ENCODE measurements around the gene COMMD8. TPM values are rescaled to one million over a fixed set of nuclear protein-coding genes. Genes with fewer than 3 reads are reported as not detected.

COMMD8 gene
- total and polyA plus RNA-seq, 12 donors: 9.2 to 22.2 (median 15.2) TPM

DNA sequence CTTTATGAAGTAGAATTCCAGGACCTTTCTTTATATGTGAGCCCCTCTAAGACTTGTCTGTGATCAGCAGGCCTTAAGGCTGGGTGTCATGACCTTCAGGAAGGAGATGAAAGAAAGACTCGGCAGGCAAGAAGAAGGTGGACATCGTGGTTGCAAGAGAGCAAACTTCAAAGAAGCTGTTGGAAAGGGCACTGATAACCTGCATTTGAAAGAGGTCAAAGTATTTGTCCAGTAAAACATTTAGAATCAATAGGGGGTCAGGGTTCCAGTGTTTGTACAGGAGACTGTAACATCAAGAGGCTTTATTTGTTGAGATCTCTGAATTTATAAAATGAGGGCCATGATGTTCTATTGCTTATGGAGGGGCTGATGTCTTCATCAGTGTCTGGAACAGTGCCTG is 44.2 kb downstream of the COMMD8 start:
- DNase-seq: no peak
- WGBS, 2 donors: 51 to 54% methylated on average over 2 of the region's 2 CpGs
- intact Hi-C loops (cut with DNase I): no loop called here
- no peaks in the 10 kb centered on the region for H3K27me3 ChIP-seq
- no peak overlapping the region for H3K27ac ChIP-seq
- no peaks in the 10 kb centered on the region for H3K4me1 ChIP-seq
- no peaks in the 10 kb centered on the region for H3K9me3 ChIP-seq
- TF ChIP-seq, protein P1, sequence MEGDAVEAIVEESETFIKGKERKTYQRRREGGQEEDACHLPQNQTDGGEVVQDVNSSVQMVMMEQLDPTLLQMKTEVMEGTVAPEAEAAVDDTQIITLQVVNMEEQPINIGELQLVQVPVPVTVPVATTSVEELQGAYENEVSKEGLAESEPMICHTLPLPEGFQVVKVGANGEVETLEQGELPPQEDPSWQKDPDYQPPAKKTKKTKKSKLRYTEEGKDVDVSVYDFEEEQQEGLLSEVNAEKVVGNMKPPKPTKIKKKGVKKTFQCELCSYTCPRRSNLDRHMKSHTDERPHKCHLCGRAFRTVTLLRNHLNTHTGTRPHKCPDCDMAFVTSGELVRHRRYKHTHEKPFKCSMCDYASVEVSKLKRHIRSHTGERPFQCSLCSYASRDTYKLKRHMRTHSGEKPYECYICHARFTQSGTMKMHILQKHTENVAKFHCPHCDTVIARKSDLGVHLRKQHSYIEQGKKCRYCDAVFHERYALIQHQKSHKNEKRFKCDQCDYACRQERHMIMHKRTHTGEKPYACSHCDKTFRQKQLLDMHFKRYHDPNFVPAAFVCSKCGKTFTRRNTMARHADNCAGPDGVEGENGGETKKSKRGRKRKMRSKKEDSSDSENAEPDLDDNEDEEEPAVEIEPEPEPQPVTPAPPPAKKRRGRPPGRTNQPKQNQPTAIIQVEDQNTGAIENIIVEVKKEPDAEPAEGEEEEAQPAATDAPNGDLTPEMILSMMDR (IDR thresholded peaks at IDR 0.05): no peak
- no peak overlapping the region for H3K4me3 ChIP-seq
- H3K36me3 ChIP-seq: no peaks in the 10 kb centered on the region
- ATAC-seq: no peak

DNA sequence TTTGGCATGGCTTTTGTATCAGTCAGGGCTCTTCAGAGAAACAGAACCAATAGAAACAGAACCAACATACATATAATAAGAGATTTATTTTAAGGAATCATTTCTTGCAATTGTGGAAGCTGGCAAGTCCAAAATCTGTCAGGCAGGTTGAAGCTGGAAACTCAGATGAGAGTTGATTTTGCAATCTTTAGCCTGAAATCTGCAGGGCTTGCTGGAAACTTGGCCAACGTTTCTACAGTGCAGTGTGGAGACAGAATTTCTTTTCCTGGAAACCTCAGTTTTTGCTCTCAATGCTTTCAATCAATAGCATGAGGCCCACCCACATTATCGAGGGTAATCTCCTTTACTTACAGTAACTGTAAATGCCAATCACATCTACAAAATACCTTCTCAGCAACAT is 45.4 kb downstream of the COMMD8 start:
- intact Hi-C loops (cut with DNase I): no loop called here
- TF ChIP-seq, protein P1 (IDR thresholded peaks at IDR 0.05): no peak

DNA sequence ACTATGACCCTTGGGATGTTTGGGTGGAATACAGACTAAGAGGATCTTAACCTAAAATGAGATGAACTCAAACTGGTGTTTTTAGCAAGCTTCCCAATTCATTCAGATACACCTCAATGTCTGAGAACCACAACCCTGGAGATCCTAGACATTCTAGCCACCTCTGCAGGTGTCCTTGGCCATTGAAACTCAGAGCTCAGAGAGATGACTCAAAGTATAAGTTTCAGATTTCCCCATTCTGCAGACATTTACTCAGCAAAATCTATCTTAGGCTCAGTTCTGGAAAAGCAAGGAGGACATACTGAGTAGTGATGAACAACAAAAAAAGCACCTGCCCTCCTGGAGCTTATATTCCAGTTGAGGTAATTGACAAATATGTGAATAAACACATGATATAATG is 47.8 kb downstream of the COMMD8 start:
- Histone ChIP-seq H3K36me3 (no peaks in the 10 kb centered on the region), H3K27ac (no peak overlapping the region), H3K4me3 (no peak overlapping the region), H3K4me1 (no peaks in the 10 kb centered on the region), H3K27me3 (no peaks in the 10 kb centered on the region), H3K9me3 (no peaks in the 10 kb centered on the region)
- TF ChIP-seq, protein P1 (IDR thresholded peaks at IDR 0.05): no peak
- intact Hi-C loops (cut with DNase I): no loop called here
- ATAC-seq (no peak), DNase-seq (no peak)

More for the DNA sequence above, 45.4 kb downstream of the COMMD8 start:
- no peaks in the 10 kb centered on the region for H3K9me3 ChIP-seq
- no peaks in the 10 kb centered on the region for H3K36me3 ChIP-seq
- H3K27me3 ChIP-seq: no peaks in the 10 kb centered on the region
- H3K4me3 ChIP-seq: no peak overlapping the region
- DNase-seq: no peak
- 51 to 62% methylated on average over 2 of the region's 2 CpGs for WGBS, 2 donors
- H3K27ac ChIP-seq: no peak overlapping the region
- no peaks in the 10 kb centered on the region for H3K4me1 ChIP-seq
- ATAC-seq: no peak

DNA sequence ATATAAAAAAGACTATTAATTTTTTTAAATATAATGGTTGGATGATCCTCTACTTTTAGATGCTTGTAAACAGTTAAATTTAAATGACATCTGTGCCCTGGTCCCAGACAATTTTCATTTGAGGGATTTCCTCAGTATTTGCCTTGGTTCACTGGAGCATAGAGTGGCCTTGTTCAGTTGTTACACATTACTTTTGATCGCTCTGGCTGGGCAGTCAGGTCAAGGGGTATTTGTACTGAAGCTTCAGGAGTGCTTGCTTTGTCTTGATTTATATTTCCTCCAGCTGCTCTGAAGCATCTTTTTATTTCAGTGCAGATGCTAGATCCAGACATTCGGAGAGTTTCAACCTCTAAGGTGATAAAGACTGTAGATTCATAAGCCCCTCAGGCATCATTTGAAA is 50.0 kb downstream of the COMMD8 start:
- TF ChIP-seq, protein P1 (IDR thresholded peaks at IDR 0.05): no peak
- Histone ChIP-seq H3K36me3 (no peaks in the 10 kb centered on the region), H3K4me1 (no peaks in the 10 kb centered on the region), H3K27ac (no peak overlapping the region), H3K4me3 (no peak overlapping the region), H3K9me3 (no peaks in the 10 kb centered on the region), H3K27me3 (no peaks in the 10 kb centered on the region)
- 76 to 85% methylated on average over 2 of the region's 2 CpGs for WGBS, 2 donors
- ATAC-seq (no peak), DNase-seq (no peak)
- intact Hi-C loops (cut with DNase I): no loop called here

DNA sequence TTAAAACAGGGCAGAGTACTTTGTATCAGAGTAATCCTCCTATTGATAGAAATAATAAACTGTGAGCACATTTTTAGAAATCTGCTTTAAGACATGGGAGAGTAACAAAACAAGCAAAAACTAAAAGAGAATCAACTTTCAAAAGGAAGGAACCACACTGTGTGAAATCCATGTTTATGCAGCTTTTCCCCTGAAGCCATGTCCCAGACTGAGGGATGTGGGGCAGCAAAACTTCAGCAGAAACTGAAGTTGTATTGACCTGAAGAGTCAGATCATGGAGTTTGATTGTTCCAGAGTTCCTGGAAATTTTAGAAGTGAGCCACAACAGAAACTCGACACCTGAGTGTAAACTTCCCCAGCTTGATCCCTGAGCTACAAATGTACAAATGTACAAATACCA is 53.2 kb downstream of the COMMD8 start:
- Histone ChIP-seq H3K4me3 (no peak overlapping the region), H3K9me3 (no peaks in the 10 kb centered on the region), H3K36me3 (no peaks in the 10 kb centered on the region), H3K4me1 (no peaks in the 10 kb centered on the region), H3K27ac (no peak overlapping the region), H3K27me3 (no peaks in the 10 kb centered on the region)
- intact Hi-C loops (cut with DNase I): no loop called here
- no peak for ATAC-seq
- no peak for DNase-seq
- WGBS, 2 donors: 70 to 75% methylated on average over 1 of the region's 1 CpG
- TF ChIP-seq, protein P1 (IDR thresholded peaks at IDR 0.05): no peak
